Endothelial cell (in vitro differentiated cells): Measurements from ENCODE around the gene SLF2. TPM values are rescaled to one million over a fixed set of nuclear protein-coding genes. Genes with fewer than 3 reads are reported as not detected.

ENCODE experiments used
- DNase-seq: peaks from one replicate; pipeline ENCODE4 v3.0.0; 2021; ENCODE audit warnings: low spot score
- H3K27ac Mint-ChIP-seq: one replicate; pipeline ENCODE4 v1.8.0; 2021; ENCODE audit warnings: mixed read lengths, inconsistent platforms; ENCODE audit not compliant: unreplicated experiment
- H3K27me3 Mint-ChIP-seq: one replicate; pipeline ENCODE4 v1.8.0; 2021; ENCODE audit warnings: mild to moderate bottlenecking, moderate library complexity, mixed read lengths, inconsistent platforms; ENCODE audit not compliant: unreplicated experiment
- H3K36me3 Mint-ChIP-seq: one replicate; pipeline ENCODE4 v1.8.0; 2021; ENCODE audit warnings: mild to moderate bottlenecking, low read depth, mixed read lengths, inconsistent platforms; ENCODE audit not compliant: unreplicated experiment
- H3K4me1 Mint-ChIP-seq: one replicate; pipeline ENCODE4 v1.8.0; 2021; ENCODE audit warnings: mild to moderate bottlenecking, mixed read lengths, inconsistent platforms; ENCODE audit not compliant: unreplicated experiment
- H3K4me3 Mint-ChIP-seq: one replicate; pipeline ENCODE4 v1.8.0; 2021; ENCODE audit warnings: mild to moderate bottlenecking, mixed read lengths, inconsistent platforms; ENCODE audit not compliant: unreplicated experiment
- H3K9me3 Mint-ChIP-seq: one replicate; pipeline ENCODE4 v1.8.0; 2021; ENCODE audit warnings: mixed read lengths, inconsistent platforms; ENCODE audit not compliant: unreplicated experiment
- total RNA-seq: library from RNA; stranded (reverse); fragmentation: NEBNext Ultra II Directional; extraction: Animal tissue kit (Norgen Biotek cat#: 25700); gene quantifications from one replicate; pipeline ENCODE4 v1.2.1, GENCODE V29; 2021; ENCODE audit not compliant: unreplicated experiment
- TF ChIP-seq, protein P1 (sequence below): fragments of 200-600 bp; sonication (generic); IDR thresholded peaks from one replicate; pipeline ENCODE4 v1.5.0; 2021; ENCODE audit warnings: antibody characterized with exemption; ENCODE audit not compliant: unreplicated experiment

Gene SLF2
- total RNA-seq, 1 donor from 2014 or later = 31.2 TPM

DNA sequence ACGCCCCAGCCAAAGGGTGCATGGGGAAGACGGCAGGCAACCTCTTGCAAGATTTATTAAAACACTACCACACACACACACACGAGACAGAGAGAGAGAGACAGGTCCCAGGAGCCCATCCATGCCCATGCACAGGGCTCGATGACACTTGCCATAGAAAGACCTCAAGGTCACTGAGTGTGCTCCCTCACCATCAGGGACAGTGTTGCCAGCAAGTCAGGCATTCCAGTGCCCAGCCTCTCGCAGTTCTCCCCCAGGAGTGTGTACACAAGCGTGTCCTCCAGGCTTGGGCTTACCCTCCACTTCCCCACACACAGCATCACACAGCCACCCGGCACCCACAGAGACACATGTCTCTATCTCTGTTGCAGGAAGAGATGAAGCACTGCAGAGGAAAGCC, 46.8 kb upstream of the SLF2 start:
- DNase-seq = no peak
- no peak overlapping the region for H3K27ac Mint-ChIP-seq
- H3K36me3 Mint-ChIP-seq = no peaks in the 10 kb centered on the region
- no peak overlapping the region for H3K4me3 Mint-ChIP-seq
- no peaks in the 10 kb centered on the region for H3K9me3 Mint-ChIP-seq
- peaks cover 21% of the 10 kb centered on the region for H3K4me1 Mint-ChIP-seq
- peaks cover 15% of the 10 kb centered on the region for H3K27me3 Mint-ChIP-seq
- TF ChIP-seq, protein P1, sequence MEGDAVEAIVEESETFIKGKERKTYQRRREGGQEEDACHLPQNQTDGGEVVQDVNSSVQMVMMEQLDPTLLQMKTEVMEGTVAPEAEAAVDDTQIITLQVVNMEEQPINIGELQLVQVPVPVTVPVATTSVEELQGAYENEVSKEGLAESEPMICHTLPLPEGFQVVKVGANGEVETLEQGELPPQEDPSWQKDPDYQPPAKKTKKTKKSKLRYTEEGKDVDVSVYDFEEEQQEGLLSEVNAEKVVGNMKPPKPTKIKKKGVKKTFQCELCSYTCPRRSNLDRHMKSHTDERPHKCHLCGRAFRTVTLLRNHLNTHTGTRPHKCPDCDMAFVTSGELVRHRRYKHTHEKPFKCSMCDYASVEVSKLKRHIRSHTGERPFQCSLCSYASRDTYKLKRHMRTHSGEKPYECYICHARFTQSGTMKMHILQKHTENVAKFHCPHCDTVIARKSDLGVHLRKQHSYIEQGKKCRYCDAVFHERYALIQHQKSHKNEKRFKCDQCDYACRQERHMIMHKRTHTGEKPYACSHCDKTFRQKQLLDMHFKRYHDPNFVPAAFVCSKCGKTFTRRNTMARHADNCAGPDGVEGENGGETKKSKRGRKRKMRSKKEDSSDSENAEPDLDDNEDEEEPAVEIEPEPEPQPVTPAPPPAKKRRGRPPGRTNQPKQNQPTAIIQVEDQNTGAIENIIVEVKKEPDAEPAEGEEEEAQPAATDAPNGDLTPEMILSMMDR = no peak

DNA sequence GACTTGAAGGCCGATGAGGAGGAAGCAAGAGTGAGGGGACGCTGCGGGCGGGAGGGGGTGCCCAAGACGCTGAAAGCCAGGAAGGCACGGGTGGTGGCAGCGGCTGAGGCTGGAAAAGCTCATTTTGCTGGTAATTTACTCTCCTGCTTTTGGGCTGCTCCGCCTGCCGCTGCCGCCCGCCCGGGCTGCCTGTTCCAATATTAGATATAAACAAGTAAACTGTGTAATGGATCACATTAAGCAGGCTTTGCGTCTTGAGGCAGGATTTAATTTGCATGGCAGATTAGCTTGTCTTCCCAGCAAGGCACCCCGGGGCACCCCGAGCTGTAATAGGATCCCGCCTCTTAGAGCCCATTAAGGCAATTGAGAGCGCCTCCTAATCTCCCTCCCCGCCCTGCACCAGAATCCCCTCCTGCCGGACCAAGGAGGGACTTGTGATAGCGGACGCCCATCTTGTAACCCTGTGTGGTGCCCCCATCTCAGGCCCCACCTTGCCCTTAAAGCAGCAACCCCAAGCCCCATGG, 46.1 kb upstream of the SLF2 start:
- no peaks in the 10 kb centered on the region for H3K9me3 Mint-ChIP-seq
- peaks cover 21% of the 10 kb centered on the region for H3K4me1 Mint-ChIP-seq
- TF ChIP-seq, protein P1 = no peak
- no peaks in the 10 kb centered on the region for H3K36me3 Mint-ChIP-seq
- DNase-seq = no peak
- no peak overlapping the region for H3K27ac Mint-ChIP-seq
- H3K27me3 Mint-ChIP-seq = peaks cover 15% of the 10 kb centered on the region
- no peak overlapping the region for H3K4me3 Mint-ChIP-seq

DNA sequence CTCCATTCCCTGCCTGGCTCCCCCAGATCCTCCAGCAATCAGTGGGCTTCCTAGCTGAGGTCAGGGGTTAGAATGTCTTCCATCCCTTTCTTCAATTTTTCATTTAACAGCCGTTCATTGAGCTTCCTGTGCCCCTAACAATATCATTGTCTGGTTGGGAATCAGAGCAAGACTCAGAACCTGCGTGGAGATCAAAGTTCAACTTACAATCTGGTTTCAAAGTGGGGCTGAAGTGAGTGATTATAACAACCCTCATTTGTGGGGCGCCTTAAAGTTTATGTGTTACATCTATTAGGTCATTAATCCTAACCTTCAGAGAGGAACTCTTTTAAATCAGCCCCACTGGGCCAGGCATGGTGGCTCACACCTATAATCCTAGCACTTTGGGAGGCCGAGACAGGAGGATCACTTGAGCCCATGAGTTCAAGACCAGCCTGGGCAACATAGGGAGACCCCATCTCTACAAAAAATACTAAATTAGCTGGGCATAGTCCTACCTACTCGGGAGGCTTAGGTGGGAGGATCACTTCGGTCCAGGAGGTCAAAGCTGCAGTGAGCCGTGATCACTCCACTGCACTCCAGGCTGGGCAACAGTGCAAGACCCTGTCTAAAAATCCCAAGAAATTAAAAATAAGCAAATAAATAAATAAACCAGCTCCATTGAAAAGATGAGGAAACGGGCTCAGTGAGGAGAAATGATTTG, 45.4 kb upstream of the SLF2 start:
- H3K4me1 Mint-ChIP-seq = peaks cover 17% of the 10 kb centered on the region
- no peak for DNase-seq
- H3K27me3 Mint-ChIP-seq = peaks cover 15% of the 10 kb centered on the region
- H3K4me3 Mint-ChIP-seq = no peak overlapping the region
- H3K27ac Mint-ChIP-seq = no peak overlapping the region
- TF ChIP-seq, protein P1 = no peak
- H3K9me3 Mint-ChIP-seq = no peaks in the 10 kb centered on the region
- no peaks in the 10 kb centered on the region for H3K36me3 Mint-ChIP-seq

DNA sequence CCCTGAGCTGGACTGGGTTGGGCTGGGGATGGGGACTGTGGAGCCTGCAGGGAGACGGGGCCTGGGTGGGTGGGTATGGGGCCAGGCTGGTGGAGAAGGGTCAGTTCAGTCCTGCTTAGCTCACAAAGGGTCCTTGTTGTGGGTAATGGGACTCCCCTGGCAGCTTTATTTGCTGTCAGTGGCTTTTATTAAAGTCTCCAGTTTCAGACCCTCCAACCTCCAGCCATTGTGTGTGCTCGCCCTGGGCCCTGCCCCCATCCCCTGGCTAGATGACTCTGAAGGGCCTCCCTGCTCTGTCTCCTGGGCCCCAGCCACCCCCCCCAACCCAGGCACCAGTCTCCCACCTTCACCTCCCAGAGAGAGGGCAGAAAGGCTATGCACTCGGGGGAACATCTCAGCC, 44.4 kb upstream of the SLF2 start:
- Mint-ChIP-seq H3K4me3 (no peak overlapping the region), H3K27ac (no peak overlapping the region), H3K36me3 (no peaks in the 10 kb centered on the region), H3K9me3 (no peaks in the 10 kb centered on the region), H3K27me3 (peaks cover 10% of the 10 kb centered on the region), H3K4me1 (peaks cover 20% of the 10 kb centered on the region)
- no peak for DNase-seq
- TF ChIP-seq, protein P1 = no peak

DNA sequence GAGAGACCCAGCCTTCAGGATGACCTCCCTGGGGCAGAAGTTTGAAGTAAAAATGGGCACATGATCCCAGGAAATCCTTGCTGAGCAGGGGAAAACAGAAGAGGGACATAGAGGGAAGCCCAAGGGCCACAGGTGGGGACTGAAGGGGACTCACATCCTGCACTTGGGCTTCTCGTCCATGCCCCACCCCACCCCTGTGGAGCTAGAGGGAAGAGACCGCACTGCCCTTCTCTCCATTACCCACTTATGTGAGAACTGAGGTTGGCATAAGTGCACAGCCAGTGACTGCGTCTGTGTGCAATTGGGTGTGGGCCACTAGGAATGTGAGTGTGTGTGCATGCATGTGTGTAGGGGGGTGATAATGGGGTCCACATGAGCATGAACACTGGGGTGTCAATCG, 43.4 kb upstream of the SLF2 start:
- Mint-ChIP-seq H3K36me3 (no peaks in the 10 kb centered on the region), H3K4me1 (peaks cover 20% of the 10 kb centered on the region), H3K4me3 (no peak overlapping the region), H3K27me3 (peaks cover 10% of the 10 kb centered on the region), H3K27ac (no peak overlapping the region), H3K9me3 (no peaks in the 10 kb centered on the region)
- DNase-seq = no peak
- TF ChIP-seq, protein P1 = no peak
